ENCODE measurements around the gene ANXA2R.

GRCh38 chr5:43061352-43062075 lies 21.4 kb upstream of the ANXA2R start:
- TF ChIP-seq, protein P1, sequence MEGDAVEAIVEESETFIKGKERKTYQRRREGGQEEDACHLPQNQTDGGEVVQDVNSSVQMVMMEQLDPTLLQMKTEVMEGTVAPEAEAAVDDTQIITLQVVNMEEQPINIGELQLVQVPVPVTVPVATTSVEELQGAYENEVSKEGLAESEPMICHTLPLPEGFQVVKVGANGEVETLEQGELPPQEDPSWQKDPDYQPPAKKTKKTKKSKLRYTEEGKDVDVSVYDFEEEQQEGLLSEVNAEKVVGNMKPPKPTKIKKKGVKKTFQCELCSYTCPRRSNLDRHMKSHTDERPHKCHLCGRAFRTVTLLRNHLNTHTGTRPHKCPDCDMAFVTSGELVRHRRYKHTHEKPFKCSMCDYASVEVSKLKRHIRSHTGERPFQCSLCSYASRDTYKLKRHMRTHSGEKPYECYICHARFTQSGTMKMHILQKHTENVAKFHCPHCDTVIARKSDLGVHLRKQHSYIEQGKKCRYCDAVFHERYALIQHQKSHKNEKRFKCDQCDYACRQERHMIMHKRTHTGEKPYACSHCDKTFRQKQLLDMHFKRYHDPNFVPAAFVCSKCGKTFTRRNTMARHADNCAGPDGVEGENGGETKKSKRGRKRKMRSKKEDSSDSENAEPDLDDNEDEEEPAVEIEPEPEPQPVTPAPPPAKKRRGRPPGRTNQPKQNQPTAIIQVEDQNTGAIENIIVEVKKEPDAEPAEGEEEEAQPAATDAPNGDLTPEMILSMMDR (IDR thresholded peaks at IDR 0.05 in 8 of 11, conservative IDR thresholded peaks at IDR 0.05 in 3 of 11): no peak
- TF ChIP-seq POLR2A (IDR thresholded peaks at IDR 0.05): no peak

All from spleen (tissue), 7 donors.